HepG2 (cell line): ENCODE data around the gene EFNA3. TPM values are rescaled to one million over a fixed set of nuclear protein-coding genes. Genes with fewer than 3 reads are reported as not detected.

ENCODE experiments used
- ARNT2 ChIP-seq: sonication (generic); formaldehyde crosslinking; IDR thresholded peaks from 2 replicates; pipeline ENCODE4 v1.8.0; 2022; ENCODE audit warnings: mild to moderate bottlenecking, low read depth, missing genetic modification reagents, moderate library complexity
- ATAD3A ChIP-seq: sonication (generic); formaldehyde crosslinking; IDR thresholded peaks from 2 replicates; pipeline ENCODE4 v1.4.0; 2020; ENCODE audit warnings: missing genetic modification reagents
- CCAR2 ChIP-seq: fragments of 200-400 bp; formaldehyde crosslinking; optimal IDR thresholded peaks from 2 replicates; pipeline ENCODE3; 2018; ENCODE audit warnings: low read depth, mild to moderate bottlenecking, low read length, moderate library complexity
- GATAD2A ChIP-seq: IDR thresholded peaks from 2 replicates; pipeline ENCODE4 v1.6.1; 2016
- HOXA3 ChIP-seq: sonication (generic); formaldehyde crosslinking; IDR thresholded peaks from 2 replicates; pipeline ENCODE4 v1.5.0; 2020; ENCODE audit warnings: missing genetic modification reagents
- KDM2A ChIP-seq: sonication (generic); formaldehyde crosslinking; IDR thresholded peaks from 2 replicates; pipeline ENCODE4 v1.4.0; 2020; ENCODE audit warnings: low read depth, missing genetic modification reagents, borderline replicate concordance
- LCORL ChIP-seq, 2 experiments: fragments of 450-650 bp in 1 of 2; sonication (generic) in 1 of 2; formaldehyde crosslinking in 1 of 2; IDR thresholded peaks; 2 replicates each; pipeline versions ENCODE4 v1.5.0 to v1.6.1; 2017 to 2020; ENCODE audit warnings: antibody characterized with exemption in 1 of 2, missing genetic modification reagents in 1 of 2
- NFAT5 ChIP-seq: sonication (generic); formaldehyde crosslinking; IDR thresholded peaks from 2 replicates; pipeline ENCODE4 v1.4.0; 2020; ENCODE audit warnings: missing genetic modification reagents
- PAWR ChIP-seq: sonication (generic); formaldehyde crosslinking; IDR thresholded peaks from 2 replicates; pipeline ENCODE4 v1.4.0; 2020; ENCODE audit warnings: missing genetic modification reagents, mild to moderate bottlenecking, borderline replicate concordance
- REPIN1 ChIP-seq: sonication (generic); formaldehyde crosslinking; IDR thresholded peaks from 2 replicates; pipeline ENCODE4 v1.8.0; 2022; ENCODE audit warnings: missing genetic modification reagents, low read depth, mild to moderate bottlenecking, borderline replicate concordance
- SIN3A ChIP-seq: IDR thresholded peaks from 2 replicates; pipeline ENCODE4 v1.6.1; 2011; ENCODE audit warnings: low read depth, mild to moderate bottlenecking, control low read depth, low read length, borderline replicate concordance
- SIN3B ChIP-seq: fragments of 150-350 bp; IDR thresholded peaks from 2 replicates; pipeline ENCODE4 v1.6.1; 2014; ENCODE audit warnings: low read length
- SMARCE1 ChIP-seq: fragments of 450-650 bp; IDR thresholded peaks from 2 replicates; pipeline ENCODE4 v1.6.1; 2017; ENCODE audit warnings: borderline replicate concordance
- SP4 ChIP-seq: sonication (generic); formaldehyde crosslinking; IDR thresholded peaks from 2 replicates; pipeline ENCODE4 v1.8.1; 2023; ENCODE audit warnings: mild to moderate bottlenecking, missing genetic modification reagents
- SRF ChIP-seq: IDR thresholded peaks from 2 replicates; pipeline ENCODE4 v1.6.1; 2011; ENCODE audit warnings: mild to moderate bottlenecking, low read depth, low read length, moderate library complexity
- STAG1 ChIP-seq: sonication (generic); formaldehyde crosslinking; IDR thresholded peaks from 2 replicates; pipeline ENCODE4 v1.4.0; 2020; ENCODE audit warnings: missing genetic modification reagents
- ZBTB8A ChIP-seq: sonication (generic); formaldehyde crosslinking; IDR thresholded peaks from 2 replicates; pipeline ENCODE4 v1.4.0; 2020; ENCODE audit warnings: mild to moderate bottlenecking, low read depth, missing genetic modification reagents, borderline replicate concordance
- ZNF143 ChIP-seq: sonication (generic); formaldehyde crosslinking; IDR thresholded peaks from 2 replicates; pipeline ENCODE4 v1.4.0; 2020; ENCODE audit warnings: missing genetic modification reagents
- ZNF282 ChIP-seq: fragments of 450-650 bp; IDR thresholded peaks from 2 replicates; pipeline ENCODE4 v1.6.1; 2018; ENCODE audit not compliant: partially characterized antibody
- ZNF333 ChIP-seq: sonication (generic); formaldehyde crosslinking; IDR thresholded peaks from 2 replicates; pipeline ENCODE4 v1.4.0; 2020; ENCODE audit warnings: mild to moderate bottlenecking, missing genetic modification reagents, borderline replicate concordance
- ZNF776 ChIP-seq: sonication (generic); formaldehyde crosslinking; IDR thresholded peaks from 2 replicates; pipeline ENCODE4 v1.4.0; 2020; ENCODE audit warnings: mild to moderate bottlenecking, missing genetic modification reagents
- ZNF891 ChIP-seq: sonication (generic); formaldehyde crosslinking; IDR thresholded peaks from 2 replicates; pipeline ENCODE4 v1.5.0; 2020; ENCODE audit warnings: mild to moderate bottlenecking, missing genetic modification reagents
- polyA plus RNA-seq, 8 experiments: library from polyadenylated mRNA; depleted of rRNA in 3 of 8; stranded (reverse) in 7 of 8; unstranded in 1 of 8; fragments of >200 nt; fragmentation: Illumina TruSeq in 4 of 8; extraction: Trizol in 4 of 8; gene quantifications; 2 replicates each; pipeline versions ENCODE4 v1.2.1 to v1.2.3, GENCODE V29; 2011 to 2016; ENCODE audit warnings: low read depth in 4 of 8, missing spikeins in 1 of 8, mixed read lengths in 1 of 8; ENCODE audit not compliant: insufficient read depth in 1 of 8
- total RNA-seq, 5 experiments: library from RNA; depleted of rRNA; stranded (reverse); fragments of >200 nt; fragmentation: Illumina TruSeq; extraction: Trizol; gene quantifications; 2 replicates each; pipeline ENCODE4 v1.2.3, GENCODE V29; 2016; ENCODE audit warnings: low read depth in 1 of 5
- TF ChIP-seq, protein P1 (sequence below): sonication (generic); formaldehyde crosslinking; IDR thresholded peaks from 2 replicates; pipeline ENCODE4 v1.5.1; 2020; ENCODE audit warnings: missing genetic modification reagents, mild to moderate bottlenecking, borderline replicate concordance
- TF ChIP-seq, protein P2 (sequence below): sonication (generic); formaldehyde crosslinking; IDR thresholded peaks from 2 replicates; pipeline ENCODE4 v1.5.1; 2020; ENCODE audit warnings: mild to moderate bottlenecking, moderate library complexity, missing genetic modification reagents

EFNA3 gene
- total and polyA plus RNA-seq, 2 of the 13 experiments (the other 11 are each of a cell fraction or from before 2014, with no cell fraction given), result 1.0 to 5.7 TPM

DNA sequence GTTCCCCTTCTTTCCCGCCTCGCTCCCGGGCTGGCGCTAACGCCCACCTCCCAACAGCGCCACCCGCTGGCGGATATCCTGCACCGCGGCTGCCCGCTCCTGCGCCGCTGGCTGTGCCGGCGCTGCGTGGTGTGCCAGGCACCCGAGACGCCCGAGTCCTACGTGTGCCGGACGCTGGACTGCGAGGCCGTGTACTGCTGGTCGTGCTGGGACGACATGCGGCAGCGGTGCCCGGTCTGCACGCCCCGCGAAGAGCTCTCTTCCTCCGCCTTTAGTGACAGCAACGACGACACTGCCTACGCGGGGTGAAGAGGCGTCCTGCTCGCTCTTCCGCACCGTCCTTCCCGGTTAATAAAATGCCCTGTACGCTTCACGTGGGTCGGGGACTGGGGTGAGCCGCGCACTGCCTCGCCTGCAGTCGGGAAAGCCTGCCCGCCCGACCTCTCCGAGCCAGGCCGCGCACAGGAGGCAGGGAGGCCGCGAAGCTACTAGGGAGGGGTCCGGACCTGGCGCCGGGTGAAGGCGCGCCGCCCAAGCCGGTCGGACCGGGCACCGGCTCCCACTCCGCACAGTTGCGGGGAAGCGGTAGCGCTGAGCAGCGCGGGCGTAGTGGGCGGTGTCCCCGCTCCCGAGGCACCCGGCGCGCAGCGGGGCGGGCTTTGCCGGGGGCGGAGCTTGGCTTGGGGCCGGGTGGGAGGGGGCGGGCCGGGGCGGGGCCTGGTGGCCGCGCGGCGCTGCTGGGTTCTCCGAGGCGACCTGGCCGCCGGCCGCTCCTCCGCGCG, 27.9 kb upstream of the EFNA3 start, which contains the start of gene ADAM15 (continued):
- TF ChIP-seq ZNF143 (CRISPR knock-in tag) (no peak; the same call in 1 of the 2 replicates), ZNF891 (CRISPR knock-in tag) (peak; percentile 91), ZNF333 (CRISPR knock-in tag) (no peak), STAG1 (peak; percentile 63), REPIN1 (CRISPR knock-in tag) (no peak), SIN3B (no peak), ATAD3A (CRISPR knock-in tag) (no peak), SMARCE1 (no peak), HOXA3 (CRISPR knock-in tag) (peak; percentile 66), SP4 (CRISPR knock-in tag) (peak; percentile 73), KDM2A (CRISPR knock-in tag) (peak; percentile 95), ZNF776 (CRISPR knock-in tag) (peak; percentile 43; the same call in 1 of the 2 replicates), SIN3A (0 out of 2 replicates have a peak, but pooled peaks have one; percentile 38), GATAD2A (CRISPR knock-in tag) (peak; percentile 65), NFAT5 (CRISPR knock-in tag) (no peak), CCAR2 (no peak), ZBTB8A (CRISPR knock-in tag) (no peak), ARNT2 (CRISPR knock-in tag) (peak; percentile 90), PAWR (CRISPR knock-in tag) (no peak), LCORL (IDR thresholded peaks at IDR 0.05) (no peak), LCORL (CRISPR knock-in tag; IDR thresholded peaks at IDR 0.05) (peak; percentile 32), SRF (no peak), ZNF282 (no peak)
- TF ChIP-seq, protein P1, sequence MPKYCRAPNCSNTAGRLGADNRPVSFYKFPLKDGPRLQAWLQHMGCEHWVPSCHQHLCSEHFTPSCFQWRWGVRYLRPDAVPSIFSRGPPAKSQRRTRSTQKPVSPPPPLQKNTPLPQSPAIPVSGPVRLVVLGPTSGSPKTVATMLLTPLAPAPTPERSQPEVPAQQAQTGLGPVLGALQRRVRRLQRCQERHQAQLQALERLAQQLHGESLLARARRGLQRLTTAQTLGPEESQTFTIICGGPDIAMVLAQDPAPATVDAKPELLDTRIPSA (CRISPR knock-in tag), result peak; percentile 85; the same call in 1 of the 2 replicates
- TF ChIP-seq, protein P2, sequence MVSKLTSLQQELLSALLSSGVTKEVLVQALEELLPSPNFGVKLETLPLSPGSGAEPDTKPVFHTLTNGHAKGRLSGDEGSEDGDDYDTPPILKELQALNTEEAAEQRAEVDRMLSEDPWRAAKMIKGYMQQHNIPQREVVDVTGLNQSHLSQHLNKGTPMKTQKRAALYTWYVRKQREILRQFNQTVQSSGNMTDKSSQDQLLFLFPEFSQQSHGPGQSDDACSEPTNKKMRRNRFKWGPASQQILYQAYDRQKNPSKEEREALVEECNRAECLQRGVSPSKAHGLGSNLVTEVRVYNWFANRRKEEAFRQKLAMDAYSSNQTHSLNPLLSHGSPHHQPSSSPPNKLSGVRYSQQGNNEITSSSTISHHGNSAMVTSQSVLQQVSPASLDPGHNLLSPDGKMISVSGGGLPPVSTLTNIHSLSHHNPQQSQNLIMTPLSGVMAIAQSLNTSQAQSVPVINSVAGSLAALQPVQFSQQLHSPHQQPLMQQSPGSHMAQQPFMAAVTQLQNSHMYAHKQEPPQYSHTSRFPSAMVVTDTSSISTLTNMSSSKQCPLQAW (CRISPR knock-in tag), result peak; percentile 93
